Measurements from ENCODE around the gene TRAPPC1.

The TRAPPC1 gene

GRCh38 chr17:7971651-7972050 is 39.9 kb upstream of the TRAPPC1 start:
- DNase-seq = no peak
- H3K4me1 ChIP-seq = no peaks in the 10 kb centered on the region
- peaks cover 0 to 22% (median 17%) of the 10 kb centered on the region in 3 donors for H3K9me3 ChIP-seq
- no peak overlapping the region for H3K4me3 ChIP-seq
- intact Hi-C loops (cut with DNase I; ENCODE audit: low total_unique reads) = no loop called here
- TF ChIP-seq, protein P1, sequence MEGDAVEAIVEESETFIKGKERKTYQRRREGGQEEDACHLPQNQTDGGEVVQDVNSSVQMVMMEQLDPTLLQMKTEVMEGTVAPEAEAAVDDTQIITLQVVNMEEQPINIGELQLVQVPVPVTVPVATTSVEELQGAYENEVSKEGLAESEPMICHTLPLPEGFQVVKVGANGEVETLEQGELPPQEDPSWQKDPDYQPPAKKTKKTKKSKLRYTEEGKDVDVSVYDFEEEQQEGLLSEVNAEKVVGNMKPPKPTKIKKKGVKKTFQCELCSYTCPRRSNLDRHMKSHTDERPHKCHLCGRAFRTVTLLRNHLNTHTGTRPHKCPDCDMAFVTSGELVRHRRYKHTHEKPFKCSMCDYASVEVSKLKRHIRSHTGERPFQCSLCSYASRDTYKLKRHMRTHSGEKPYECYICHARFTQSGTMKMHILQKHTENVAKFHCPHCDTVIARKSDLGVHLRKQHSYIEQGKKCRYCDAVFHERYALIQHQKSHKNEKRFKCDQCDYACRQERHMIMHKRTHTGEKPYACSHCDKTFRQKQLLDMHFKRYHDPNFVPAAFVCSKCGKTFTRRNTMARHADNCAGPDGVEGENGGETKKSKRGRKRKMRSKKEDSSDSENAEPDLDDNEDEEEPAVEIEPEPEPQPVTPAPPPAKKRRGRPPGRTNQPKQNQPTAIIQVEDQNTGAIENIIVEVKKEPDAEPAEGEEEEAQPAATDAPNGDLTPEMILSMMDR (IDR thresholded peaks at IDR 0.05) = no peak
- peaks cover 0 to 29% of the 10 kb centered on the region in 2 donors for H3K27me3 ChIP-seq
- no peaks in the 10 kb centered on the region for H3K36me3 ChIP-seq
- H3K27ac ChIP-seq = no peak overlapping the region

- no peak overlapping the region for H3K4me3 ChIP-seq
- H3K27ac ChIP-seq = no peak overlapping the region
- peaks cover 0 to 8% (median 7%) of the 10 kb centered on the region in 3 donors for H3K9me3 ChIP-seq
- no peak for DNase-seq
- peaks cover 0 to 29% of the 10 kb centered on the region in 2 donors for H3K27me3 ChIP-seq
- intact Hi-C loops (cut with DNase I; ENCODE audit: low total_unique reads) = no loop called here
- H3K4me1 ChIP-seq = no peaks in the 10 kb centered on the region
- TF ChIP-seq, protein P1 (IDR thresholded peaks at IDR 0.05) = no peak
- H3K36me3 ChIP-seq = no peaks in the 10 kb centered on the region
These were observed 37.7 kb upstream of the TRAPPC1 start for GRCh38 chr17:7969433-7969832.

DNA sequence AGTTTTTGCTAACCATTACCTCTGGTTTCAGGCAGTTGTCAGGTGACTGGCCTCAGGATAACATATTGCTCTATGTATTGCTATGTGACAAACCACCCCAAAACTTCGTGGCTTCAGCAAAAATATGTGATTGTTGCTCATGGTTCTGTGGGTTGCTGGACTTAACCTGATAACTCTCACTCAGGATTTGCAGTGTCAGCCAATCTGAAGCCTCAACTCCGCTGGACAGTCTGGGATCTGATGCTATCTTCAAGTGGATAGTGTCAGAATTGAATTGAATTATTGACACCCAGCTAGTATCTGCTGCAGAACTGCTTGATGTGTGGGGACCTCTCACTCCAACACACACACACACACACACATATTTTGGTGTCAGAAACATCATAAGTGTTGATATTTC is 36.0 kb upstream of the TRAPPC1 start:
- H3K27ac ChIP-seq = no peak overlapping the region
- TF ChIP-seq, protein P1 (IDR thresholded peaks at IDR 0.05) = no peak
- no peaks in the 10 kb centered on the region for H3K36me3 ChIP-seq
- H3K4me3 ChIP-seq = no peak overlapping the region
- intact Hi-C loops (cut with DNase I; ENCODE audit: low total_unique reads) = no loop called here
- peaks cover 0 to 24% of the 10 kb centered on the region in 2 donors for H3K27me3 ChIP-seq
- H3K4me1 ChIP-seq = no peaks in the 10 kb centered on the region
- no peaks in the 10 kb centered on the region for H3K9me3 ChIP-seq
- DNase-seq = no peak

- H3K4me1 ChIP-seq = no peaks in the 10 kb centered on the region
- H3K27me3 ChIP-seq = peaks cover 0 to 26% of the 10 kb centered on the region in 2 donors
- H3K9me3 ChIP-seq = no peaks in the 10 kb centered on the region
- no peak overlapping the region for H3K4me3 ChIP-seq
- H3K36me3 ChIP-seq = no peaks in the 10 kb centered on the region
- no peak for DNase-seq
- intact Hi-C loops (cut with DNase I; ENCODE audit: low total_unique reads) = no loop called here
- no peak overlapping the region for H3K27ac ChIP-seq
- TF ChIP-seq, protein P1 (IDR thresholded peaks at IDR 0.05) = no peak
These were observed 29.7 kb upstream of the TRAPPC1 start for GRCh38 chr17:7961421-7961820.

DNA sequence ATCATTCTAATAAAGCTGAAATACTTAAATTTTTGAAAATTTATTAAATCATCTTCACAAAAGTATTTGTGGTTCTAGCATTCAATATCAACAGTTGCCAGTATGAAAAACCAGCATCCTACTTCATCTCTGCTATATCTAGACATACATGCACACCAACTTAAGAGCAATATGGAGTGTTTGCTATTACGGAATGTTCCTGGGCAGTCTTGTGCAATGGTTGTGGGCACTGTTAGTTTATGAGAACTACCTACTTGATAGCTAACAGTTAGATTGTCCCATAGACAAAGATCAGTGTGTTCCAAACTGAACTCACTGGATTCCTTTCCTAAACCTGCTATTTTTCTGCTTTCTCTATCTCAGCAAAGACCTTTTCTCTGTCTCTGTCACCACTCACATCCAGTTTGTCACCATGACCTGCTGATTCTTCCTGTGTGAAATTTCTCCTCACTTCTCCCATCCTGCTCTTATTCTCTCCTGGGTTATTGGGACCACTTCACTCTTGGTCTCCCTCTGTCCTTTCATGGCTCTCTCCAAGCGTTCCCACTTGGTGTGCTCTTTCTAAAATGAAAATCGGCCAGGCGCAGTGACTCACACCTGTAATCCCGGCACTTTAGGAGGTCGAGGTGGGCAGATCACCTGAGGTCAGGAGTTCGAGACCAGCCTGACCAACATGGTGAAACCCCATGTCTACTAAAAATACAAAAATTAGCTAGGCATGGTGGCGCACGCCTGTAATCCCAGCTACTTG is 27.9 kb upstream of the TRAPPC1 start:
- Histone ChIP-seq H3K27me3 (peaks cover 0 to 26% of the 10 kb centered on the region in 2 donors), H3K4me1 (no peaks in the 10 kb centered on the region), H3K27ac (no peak overlapping the region), H3K36me3 (no peaks in the 10 kb centered on the region), H3K4me3 (no peak overlapping the region), H3K9me3 (no peaks in the 10 kb centered on the region)
- TF ChIP-seq, protein P1 (IDR thresholded peaks at IDR 0.05) = no peak
- intact Hi-C loops (cut with DNase I; ENCODE audit: low total_unique reads) = no loop called here
- DNase-seq = no peak
